GM23338 (cell line): Measurements from ENCODE around the gene RNF180.

Experiments
- EZH2 ChIP-seq: fragments of 200-600 bp; sonication (generic); IDR thresholded peaks from one replicate; pipeline ENCODE4 v1.8.0; 2017; ENCODE audit warnings: antibody characterized with exemption, mild to moderate bottlenecking, low read depth; ENCODE audit not compliant: unreplicated experiment
- EZH2phosphoT487 ChIP-seq: fragments of 200-600 bp; sonication (generic); IDR thresholded peaks from one replicate; pipeline ENCODE4 v1.8.1; 2018; ENCODE audit warnings: antibody characterized with exemption; ENCODE audit not compliant: unreplicated experiment
- JUNB ChIP-seq: IDR thresholded peaks from one replicate; pipeline ENCODE4 v1.6.1; 2016; ENCODE audit warnings: antibody characterized with exemption; ENCODE audit not compliant: unreplicated experiment
- POLR2AphosphoS5 ChIP-seq: IDR thresholded peaks from 2 replicates; pipeline ENCODE4 v1.6.1; 2016; ENCODE audit warnings: antibody characterized with exemption, low read depth
- TF ChIP-seq, protein P1 (sequence below), 2 experiments: fragments of 200-600 bp in 1 of 2; sonication (generic) in 1 of 2; conservative IDR thresholded peaks; 2 replicates each; pipeline versions ENCODE4 v1.5.1 to v1.6.1; 2016 to 2017; ENCODE audit warnings: antibody characterized with exemption in 2 of 2, low read depth in 2 of 2, mild to moderate bottlenecking in 2 of 2, moderate library complexity in 1 of 2
- TF ChIP-seq, protein P2 (sequence below): IDR thresholded peaks from one replicate; pipeline ENCODE4 v1.6.1; 2018; ENCODE audit warnings: antibody characterized with exemption; ENCODE audit not compliant: unreplicated experiment

DNA sequence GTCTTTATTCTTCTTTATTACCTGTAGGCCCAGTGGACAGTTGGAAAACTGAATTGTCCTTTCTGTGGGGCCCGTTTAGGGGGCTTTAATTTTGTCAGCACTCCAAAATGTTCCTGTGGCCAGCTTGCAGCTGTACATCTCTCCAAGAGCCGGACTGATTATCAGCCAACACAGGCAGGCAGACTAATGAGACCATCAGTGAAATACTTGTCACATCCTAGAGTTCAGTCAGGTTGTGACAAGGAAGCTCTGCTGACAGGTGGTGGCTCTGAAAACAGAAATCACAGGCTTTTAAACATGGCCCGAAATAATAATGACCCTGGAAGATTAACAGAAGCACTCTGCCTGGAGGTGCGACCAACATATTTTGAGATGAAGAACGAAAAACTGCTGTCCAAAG is 47.9 kb downstream of the RNF180 start:
- TF ChIP-seq, protein P1, sequence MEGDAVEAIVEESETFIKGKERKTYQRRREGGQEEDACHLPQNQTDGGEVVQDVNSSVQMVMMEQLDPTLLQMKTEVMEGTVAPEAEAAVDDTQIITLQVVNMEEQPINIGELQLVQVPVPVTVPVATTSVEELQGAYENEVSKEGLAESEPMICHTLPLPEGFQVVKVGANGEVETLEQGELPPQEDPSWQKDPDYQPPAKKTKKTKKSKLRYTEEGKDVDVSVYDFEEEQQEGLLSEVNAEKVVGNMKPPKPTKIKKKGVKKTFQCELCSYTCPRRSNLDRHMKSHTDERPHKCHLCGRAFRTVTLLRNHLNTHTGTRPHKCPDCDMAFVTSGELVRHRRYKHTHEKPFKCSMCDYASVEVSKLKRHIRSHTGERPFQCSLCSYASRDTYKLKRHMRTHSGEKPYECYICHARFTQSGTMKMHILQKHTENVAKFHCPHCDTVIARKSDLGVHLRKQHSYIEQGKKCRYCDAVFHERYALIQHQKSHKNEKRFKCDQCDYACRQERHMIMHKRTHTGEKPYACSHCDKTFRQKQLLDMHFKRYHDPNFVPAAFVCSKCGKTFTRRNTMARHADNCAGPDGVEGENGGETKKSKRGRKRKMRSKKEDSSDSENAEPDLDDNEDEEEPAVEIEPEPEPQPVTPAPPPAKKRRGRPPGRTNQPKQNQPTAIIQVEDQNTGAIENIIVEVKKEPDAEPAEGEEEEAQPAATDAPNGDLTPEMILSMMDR (conservative IDR thresholded peaks at IDR 0.05; ENCODE audit: low read depth in 2 of 2), result no peak
- TF ChIP-seq JUNB (no peak), EZH2phosphoT487 (no peak), EZH2 (no peak), POLR2AphosphoS5 (no peak)
- TF ChIP-seq, protein P2, sequence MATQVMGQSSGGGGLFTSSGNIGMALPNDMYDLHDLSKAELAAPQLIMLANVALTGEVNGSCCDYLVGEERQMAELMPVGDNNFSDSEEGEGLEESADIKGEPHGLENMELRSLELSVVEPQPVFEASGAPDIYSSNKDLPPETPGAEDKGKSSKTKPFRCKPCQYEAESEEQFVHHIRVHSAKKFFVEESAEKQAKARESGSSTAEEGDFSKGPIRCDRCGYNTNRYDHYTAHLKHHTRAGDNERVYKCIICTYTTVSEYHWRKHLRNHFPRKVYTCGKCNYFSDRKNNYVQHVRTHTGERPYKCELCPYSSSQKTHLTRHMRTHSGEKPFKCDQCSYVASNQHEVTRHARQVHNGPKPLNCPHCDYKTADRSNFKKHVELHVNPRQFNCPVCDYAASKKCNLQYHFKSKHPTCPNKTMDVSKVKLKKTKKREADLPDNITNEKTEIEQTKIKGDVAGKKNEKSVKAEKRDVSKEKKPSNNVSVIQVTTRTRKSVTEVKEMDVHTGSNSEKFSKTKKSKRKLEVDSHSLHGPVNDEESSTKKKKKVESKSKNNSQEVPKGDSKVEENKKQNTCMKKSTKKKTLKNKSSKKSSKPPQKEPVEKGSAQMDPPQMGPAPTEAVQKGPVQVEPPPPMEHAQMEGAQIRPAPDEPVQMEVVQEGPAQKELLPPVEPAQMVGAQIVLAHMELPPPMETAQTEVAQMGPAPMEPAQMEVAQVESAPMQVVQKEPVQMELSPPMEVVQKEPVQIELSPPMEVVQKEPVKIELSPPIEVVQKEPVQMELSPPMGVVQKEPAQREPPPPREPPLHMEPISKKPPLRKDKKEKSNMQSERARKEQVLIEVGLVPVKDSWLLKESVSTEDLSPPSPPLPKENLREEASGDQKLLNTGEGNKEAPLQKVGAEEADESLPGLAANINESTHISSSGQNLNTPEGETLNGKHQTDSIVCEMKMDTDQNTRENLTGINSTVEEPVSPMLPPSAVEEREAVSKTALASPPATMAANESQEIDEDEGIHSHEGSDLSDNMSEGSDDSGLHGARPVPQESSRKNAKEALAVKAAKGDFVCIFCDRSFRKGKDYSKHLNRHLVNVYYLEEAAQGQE, result no peak
